NCI-H748 (cell line): ENCODE data around the gene SEPTIN3.

Source experiments
- DNase-seq: peaks from one replicate; lab custom pipeline; 2025; ENCODE audit not compliant: unreplicated experiment; lab: John Stamatoyannopoulos, UW

Gene SEPTIN3

GRCh38 chr22:42013385-42013784 lies 44.1 kb downstream of the SEPTIN3 start:
- DNase-seq = no peak

- DNase-seq = no peak
Observed at GRCh38 chr22:42016111-42016510, 46.9 kb downstream of the SEPTIN3 start.

- DNase-seq = no peak
Observed at GRCh38 chr22:42018224-42018623, 49.0 kb downstream of the SEPTIN3 start.
